Fibroblast of skin of scalp (primary cell): ENCODE data around the gene SLC43A1.

ENCODE experiments used
- DNase-seq: peaks from one replicate; pipeline ENCODE4 v3.0.0-alpha.2; 2013

The SLC43A1 gene

DNA sequence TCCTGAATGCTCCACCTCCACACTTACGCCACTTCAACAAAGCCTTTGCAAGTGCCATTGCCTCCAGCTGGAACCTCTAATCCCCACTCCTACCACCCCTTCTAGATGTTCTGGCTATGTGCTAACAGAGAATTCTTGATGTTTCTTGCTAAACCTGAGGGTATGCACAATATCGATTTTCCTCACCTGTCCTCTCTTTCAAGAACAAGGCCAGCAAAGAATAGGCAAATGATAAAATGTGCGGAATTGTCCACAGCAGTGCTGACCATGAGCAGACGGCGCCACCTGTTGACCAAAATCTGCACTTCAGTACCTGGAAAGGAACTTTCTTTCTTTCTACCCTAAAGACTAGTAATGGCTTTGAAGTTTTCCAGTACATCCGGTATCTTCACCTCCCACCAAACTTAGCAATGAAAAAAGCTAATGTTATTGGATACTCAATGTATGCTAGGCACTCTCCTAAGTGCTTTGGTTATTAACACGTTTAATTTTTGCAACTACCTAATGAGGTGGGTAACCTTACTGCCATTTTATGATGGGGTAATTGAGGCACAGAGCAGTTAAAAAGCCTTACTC lies 11.6 kb upstream of the SLC43A1 start:
- peak; percentile 55 for DNase-seq

DNA sequence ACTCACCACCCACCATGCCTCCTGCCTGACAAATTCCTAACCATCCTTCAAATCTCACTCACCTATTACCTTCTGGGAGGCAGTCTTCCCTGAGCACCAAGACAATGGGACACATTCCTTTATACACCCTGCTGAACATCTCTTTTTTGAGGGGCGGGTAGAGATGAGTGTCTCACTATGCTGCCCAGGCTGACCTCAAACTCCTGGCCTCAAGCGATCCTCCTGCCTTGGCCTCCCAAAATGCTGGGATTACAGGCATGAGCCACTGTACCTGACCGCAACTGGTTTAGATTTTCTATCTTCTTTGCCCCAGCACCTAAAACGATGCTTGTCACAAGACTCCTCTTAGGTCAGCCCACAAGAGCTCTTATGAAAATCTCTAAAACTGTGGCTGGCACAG lies 7.9 kb upstream of the SLC43A1 start:
- DNase-seq: no peak

DNA sequence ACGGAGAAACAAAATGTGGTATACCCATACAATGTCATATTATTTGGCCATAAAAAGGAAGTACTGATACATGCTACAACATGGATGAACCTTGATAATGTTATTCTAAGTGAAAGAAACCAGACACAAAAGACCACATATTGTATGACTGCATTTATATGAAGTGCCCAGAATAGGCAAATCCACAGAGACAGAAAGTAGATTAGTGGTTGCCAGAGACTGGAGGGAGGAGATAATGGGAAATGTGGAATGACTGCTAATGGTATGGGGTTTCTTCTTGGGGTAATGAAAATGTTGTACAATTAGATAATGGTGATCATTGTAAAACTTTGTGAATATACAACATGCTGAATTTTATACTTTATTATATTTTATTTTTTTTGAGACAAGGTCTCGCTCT lies 5.6 kb upstream of the SLC43A1 start:
- no peak for DNase-seq

DNA sequence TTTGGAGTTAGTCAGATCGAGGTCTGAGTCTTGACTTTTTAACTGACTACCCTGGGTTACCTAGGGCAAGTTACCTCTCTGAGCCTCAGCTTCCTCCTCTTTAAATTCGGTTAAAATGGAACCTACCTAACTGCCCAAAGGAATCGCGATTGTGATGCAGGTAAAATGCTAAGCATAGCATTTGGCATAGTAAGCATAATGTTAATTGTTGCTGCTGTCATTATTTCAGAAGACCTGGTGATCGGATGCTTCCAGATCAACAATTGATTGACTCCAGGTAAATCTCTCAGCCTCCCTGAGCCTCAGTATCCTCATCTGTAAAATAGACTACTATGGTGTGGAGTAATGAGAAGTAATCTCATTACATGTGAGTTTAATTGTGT lies 550 bp upstream of the SLC43A1 start:
- no peak for DNase-seq

DNA sequence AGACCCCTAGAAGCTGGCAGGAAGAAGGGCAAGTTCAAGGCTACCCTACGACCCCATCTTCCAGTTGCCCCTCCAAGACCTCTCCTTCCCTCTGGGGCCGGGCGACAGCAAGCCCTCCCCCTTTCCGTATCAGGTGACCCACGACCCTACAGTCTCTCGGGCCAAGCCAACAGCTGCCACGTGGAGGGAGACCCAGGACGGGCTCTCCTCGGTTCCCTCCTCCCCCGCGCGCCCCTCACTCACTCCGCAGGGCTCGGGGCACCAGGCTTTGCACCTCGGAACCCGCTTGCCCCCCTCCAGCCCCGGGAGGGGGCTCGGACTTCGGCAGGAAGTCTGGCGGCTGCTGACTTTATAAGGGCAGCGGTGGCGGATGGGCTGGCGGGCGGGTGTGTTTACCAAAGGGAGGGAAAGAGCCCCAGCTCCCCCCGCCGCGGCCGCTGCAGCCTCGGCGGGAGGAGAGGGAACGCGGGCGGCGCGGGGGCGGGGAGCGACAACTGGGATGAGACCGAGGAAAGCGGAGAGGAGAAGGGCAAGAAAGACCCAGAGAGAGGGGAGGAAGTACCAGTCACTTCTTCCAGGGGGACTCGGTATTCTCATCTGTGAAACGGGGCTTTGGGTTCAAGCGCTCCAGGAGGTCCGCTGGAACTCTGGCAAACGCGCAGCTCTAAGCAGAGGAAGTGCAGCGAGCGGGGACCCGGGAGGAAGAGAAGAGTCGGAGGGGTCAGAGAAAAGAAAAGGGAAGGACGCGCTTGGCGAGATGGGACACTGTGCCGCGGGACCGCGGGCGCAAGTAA lies 767 bp downstream of the SLC43A1 start:
- peak; percentile 33 for DNase-seq

DNA sequence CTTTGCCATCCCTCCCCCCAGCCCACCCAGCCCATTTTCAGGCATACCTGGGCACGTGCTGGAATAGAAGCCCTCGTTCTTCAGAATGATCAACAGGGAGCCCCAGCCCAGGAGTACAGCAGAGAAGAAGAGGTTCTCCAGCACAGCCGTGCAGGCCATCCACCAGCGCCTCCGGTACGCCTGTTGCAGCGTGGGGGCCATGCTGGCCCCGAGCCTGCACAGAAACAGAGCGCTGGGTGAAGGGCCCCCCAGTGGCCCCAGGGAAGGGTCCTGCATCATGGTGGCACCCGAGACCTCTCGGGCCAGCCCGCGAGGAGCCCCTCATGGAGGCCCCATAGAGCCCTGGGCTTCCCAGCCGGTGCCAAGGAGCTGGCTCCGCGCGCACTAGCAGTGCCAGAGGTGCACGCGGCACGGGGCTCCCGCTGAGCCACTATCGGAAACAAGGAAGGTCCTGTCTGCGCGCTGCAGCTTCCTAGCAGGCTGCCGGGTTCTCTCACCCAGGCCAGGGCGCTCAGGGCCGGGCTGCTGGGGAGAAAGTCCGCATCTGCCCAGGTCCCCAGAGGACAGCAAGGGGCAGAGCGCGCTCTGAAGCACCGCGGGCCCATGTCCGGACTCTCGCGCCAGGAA lies 1.5 kb downstream of the SLC43A1 start:
- DNase-seq: peak; percentile 6

DNA sequence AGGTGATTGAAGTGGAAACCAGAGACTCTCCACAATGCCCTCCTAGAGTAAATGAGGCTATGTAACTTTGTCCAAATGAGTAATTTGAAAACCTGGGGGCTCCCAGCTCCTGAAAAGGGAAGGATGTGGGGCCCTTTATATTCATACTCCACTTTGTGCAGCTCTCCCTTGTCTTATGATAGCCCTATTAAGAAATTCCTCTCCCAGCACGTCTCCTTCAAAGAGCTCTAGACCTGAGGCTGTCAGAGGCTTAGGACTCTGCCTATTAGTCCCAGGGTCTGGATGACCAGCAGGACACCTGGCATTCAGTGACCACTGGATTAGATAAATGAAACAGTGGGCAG lies 2.1 kb downstream of the SLC43A1 start:
- no peak for DNase-seq

DNA sequence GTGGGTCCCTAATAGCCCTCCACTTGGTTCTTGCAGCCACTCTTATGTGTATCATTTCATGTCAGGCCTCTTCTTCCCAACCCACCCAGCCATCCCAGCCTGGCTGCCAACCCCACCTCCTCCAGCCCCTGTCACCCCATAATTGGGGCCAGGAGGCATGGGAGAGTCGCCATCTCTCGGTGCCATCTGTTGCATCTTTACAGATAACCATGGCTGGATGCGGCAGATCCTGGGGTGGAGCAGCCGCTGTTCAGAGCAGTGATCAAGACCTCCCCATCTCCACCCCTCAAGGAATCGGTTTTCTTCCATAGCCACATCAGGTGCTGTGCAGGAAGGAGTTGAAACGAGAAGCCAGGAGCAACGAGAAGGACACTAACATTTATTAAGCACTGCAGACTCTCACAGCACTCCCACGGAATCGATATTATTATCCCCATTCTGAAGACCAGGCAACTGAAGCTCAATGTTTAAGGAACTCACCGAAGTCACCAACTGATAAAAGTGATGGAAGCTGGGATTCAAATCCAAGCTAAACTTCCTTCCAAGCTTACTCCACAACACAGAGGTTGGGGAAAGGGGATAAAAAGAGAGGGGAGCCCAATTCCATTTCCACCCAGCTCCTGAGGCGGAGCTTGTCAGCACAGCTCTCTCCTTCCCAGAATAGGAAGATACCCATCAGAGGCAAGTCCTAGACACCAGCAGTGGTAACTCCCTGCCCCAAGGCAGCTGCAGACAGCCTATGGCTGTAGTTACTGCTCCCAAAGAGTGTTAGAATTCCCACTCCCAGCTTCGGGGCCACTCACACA lies 2.7 kb downstream of the SLC43A1 start:
- no peak for DNase-seq

GRCh38 chr11:57511741-57512430 lies 3.6 kb downstream of the SLC43A1 start:
- no peak for DNase-seq

GRCh38 chr11:57508341-57509170 lies 6.9 kb downstream of the SLC43A1 start:
- no peak for DNase-seq

- DNase-seq: no peak
Measured at GRCh38 chr11:57506522-57506921, 9.0 kb downstream of the SLC43A1 start.

DNA sequence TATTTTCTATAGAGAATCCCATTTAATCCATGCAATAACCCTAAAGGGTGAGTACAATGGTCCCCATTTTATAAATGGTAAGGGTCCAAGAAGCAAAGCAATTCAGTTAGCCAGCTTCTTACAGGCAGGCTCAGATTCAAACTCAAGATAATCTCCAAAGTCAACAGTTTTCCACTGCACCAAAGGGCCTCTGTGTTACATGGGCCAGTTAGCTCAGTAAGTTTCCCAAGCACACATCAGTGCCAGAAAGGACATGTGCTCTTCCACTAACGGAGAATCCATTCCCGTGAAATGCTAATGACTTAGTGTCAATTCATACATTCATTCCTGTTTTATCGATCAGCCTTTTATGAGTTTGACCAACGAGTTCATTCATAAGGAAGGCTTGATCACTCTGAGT lies 11.0 kb downstream of the SLC43A1 start:
- no peak for DNase-seq

DNA sequence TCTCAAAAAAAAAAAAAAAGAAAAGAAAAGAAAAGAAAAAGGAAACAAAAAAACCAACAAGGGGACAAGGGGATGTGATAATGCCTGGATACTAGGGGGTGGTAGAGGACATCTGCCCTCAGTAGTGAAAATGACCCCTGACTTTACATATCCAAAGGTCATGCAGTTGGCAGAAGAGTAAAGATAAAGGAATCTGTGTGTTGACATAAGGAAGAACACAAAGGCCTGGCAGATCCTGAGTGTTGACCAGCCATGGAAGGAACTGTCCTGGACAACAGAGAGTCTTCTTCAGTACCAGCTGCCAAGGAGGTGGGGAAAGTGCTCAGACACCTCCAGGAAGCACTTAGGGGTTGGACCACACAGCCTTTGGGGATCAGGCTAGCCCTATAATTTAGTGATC lies 12.6 kb downstream of the SLC43A1 start:
- DNase-seq: no peak

GRCh38 chr11:57502376-57502775 lies 13.1 kb downstream of the SLC43A1 start:
- no peak for DNase-seq

DNA sequence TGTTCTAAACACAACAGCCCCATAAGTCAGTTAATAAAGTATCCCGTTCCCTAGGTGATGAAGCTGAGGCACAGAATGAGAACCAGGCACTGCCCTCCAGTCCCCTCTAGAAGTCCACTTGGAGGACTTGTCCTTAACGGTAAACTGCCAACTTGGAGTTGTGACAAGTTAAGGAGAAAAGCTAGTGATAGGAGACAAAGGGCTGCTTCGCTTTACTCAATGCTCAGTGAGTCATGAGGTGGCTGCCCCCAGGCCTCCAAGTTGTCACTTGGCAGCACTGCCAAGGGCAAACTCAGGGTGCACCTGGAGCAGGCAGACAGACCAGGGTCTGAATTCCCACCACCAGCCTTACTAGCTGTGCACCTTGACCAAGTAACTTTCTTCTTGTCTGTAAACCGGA lies 13.5 kb downstream of the SLC43A1 start:
- DNase-seq: no peak

GRCh38 chr11:57500926-57501325 lies 14.6 kb downstream of the SLC43A1 start:
- DNase-seq: no peak

GRCh38 chr11:57500515-57500914 lies 15.0 kb downstream of the SLC43A1 start:
- DNase-seq: no peak

- no peak for DNase-seq
Measured at GRCh38 chr11:57499983-57500461, 15.5 kb downstream of the SLC43A1 start.

DNA sequence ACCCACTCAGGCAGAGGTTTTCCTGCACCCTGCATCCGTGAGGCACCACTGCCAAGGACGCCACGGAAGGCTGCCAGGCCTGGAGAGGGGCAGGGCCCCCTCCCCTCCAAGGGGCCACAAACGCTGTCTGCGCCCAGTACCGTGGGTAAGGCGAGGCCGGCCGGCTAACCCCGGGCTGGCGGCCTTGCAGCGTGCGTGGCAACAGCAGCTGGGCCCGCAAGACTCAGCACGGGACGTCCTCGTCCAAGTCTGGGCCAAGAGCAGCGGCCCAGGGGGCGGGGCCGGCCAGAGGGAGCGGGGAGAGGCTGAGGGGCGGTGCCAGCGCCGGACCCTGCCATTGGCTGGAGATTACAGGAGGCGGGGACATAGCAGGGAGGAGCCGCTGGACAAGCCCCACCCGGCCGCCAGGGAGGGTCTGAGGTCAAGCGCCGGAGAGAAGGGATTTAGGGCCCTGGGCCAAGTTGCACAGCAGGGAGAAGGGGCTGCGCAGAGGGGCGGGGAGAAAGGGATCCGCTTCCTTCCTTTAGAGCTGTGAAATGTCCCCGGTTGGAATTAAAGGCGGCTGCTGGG lies 16.0 kb downstream of the SLC43A1 start:
- DNase-seq: peak; percentile 89

DNA sequence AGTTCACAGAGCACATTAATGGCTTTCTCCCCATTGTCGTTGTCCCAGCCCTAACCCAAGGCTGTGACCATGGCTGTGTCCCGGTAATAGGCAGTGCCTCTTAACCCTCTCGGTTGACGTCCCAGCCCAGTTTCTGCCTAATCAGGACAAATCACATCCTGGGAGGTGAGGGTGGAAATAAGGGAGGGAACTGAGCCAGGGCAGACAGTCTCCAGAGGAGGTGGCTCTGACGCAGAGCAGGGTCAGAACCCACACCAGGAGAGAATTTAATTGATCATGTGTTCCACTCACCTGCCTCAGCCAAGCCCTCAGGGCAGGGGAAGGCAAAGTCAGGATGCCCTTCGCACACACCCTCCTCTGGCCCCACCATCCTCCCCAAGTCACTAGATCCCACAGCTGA lies 17.0 kb downstream of the SLC43A1 start:
- DNase-seq: no peak
